HG03097 (cell line): Measurements from ENCODE around the gene CRX.
"Not testable (repeated sequence)": the region's sequence is repeated elsewhere in the genome, so short reads cannot be mapped to it uniquely, and the experiment has no call there.

Experiments used
- ATAC-seq: cut with Tn5 transposase; IDR thresholded peaks from one replicate; pipeline ENCODE4 v1.9.1; 2021; ENCODE audit not compliant: unreplicated experiment, low FRiP score

The CRX gene

GRCh38 chr19:47803148-47803547 lies 18.6 kb upstream of the CRX start:
- ATAC-seq = not testable (repeated sequence)

DNA sequence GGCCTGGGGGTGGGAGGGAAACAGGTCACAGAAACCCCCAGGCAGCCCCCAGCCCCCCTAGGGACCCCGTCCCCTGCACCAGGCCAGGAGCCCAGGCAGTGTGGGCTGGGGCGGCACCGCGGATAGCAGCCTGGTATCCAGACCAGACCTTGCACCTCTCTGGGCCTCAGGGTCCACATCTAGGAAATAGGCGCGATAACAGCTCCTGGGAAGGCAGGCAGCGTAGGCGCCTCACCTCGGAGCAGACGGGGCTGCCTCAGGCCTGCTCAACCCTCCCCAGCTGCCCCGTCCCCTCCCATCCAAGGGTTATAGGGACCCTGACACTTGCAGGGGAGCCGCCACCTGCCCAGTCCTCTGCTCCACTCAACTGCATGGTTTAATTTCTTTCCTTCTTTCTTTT lies 18.1 kb upstream of the CRX start:
- not testable (repeated sequence) for ATAC-seq

DNA sequence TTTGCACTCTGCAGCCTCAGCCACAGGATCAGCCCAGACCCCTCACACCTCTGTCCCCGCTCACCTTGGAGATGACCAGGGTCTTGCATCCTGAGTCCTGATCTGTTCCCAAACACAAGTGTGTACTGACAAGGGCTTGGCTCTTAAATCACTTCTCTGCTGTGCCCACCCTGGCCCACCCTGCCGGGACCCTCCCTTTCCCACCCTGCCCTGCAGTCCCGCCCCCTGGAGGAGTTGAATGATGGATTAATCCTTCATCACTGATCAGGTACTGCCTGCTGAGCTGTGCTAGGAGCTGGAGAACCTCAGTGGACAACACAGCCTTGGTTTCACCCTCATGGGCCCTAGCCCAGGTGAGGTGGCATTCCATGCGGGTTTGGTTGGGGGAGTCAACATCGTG lies 17.3 kb upstream of the CRX start, which contains the start of gene TPRX1:
Gene TPRX1, minus strand, starts transcription at position 101 of the 400 bp plus-strand sequence. Its CDS starts 12 bp downstream, at position 89.
- ATAC-seq = not testable (repeated sequence)

DNA sequence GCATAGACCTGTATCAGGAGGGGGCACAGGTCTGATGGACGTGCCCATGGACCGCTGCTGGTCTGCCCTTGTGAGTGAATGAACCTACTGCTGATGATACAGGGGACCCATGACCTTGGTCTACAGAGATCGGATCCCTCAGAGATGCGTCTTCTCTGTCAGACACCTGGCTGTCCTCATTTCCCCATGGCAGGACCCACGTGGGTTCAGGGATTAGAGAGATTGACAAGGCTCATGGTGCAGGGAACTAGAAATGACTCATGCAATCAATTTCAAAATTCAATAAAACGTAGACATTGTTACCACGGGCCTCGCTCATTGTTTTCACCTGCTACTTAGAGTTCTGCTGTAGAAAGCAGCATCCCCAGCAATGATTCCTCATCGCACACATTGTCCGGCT lies 16.4 kb upstream of the CRX start:
- ATAC-seq = no peak

DNA sequence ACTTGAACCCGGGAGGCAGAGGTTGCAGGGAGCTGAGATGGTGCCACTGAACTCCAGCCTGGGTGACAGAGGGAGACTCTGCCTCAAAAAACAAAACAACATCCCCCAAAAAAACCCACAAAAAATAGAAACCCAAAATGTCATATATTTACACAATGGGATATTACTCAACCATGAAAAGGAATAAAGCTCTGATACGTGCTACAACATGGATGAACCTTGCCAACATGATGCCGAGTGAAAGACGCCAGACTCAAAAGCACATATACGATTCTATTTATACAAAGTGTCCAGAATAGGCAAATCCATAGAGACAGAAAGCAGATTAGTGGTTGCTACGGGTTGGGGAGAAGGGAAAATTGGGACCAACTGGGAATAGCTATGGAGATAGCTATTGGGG lies 15.3 kb upstream of the CRX start:
- ATAC-seq = no peak

- no peak for ATAC-seq
Observed at GRCh38 chr19:47813304-47813994, 8.3 kb upstream of the CRX start.

DNA sequence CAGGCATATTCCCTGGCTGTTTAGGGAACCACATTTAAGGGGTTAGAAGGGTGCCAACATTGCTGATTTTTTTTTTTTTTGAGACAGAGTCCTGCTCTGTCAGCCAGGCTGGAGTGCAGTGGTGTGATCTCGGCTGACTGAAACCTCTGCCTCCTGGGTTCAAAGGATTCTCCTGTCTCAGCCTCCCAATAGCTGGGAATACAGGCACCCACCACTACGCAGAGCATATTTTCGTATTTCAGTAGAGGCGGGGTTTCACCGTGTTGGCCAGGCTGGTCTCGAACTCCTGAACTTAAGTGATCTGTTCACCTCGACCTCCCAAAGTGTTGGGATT lies 7.8 kb upstream of the CRX start:
- ATAC-seq = no peak

- not testable (repeated sequence) for ATAC-seq
Observed at GRCh38 chr19:47816270-47816669, 5.5 kb upstream of the CRX start.

DNA sequence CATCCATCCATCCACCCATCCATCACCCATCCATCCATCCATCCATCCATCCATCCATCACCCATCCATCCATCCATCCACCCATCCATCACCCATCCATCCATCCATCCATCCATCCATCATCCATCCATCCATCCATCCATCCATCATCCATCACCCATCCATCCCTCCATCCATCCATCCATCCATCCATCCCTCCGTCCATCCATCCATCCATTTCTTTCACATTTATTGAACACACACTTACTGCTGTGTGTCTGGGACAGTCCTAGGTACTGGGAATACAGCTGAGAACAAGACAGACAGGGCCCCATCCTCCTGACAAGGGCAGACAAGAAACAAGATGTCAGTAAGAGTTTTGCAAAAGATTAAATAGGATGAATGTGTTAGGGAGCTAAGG lies 3.5 kb upstream of the CRX start:
- not testable (repeated sequence) for ATAC-seq

DNA sequence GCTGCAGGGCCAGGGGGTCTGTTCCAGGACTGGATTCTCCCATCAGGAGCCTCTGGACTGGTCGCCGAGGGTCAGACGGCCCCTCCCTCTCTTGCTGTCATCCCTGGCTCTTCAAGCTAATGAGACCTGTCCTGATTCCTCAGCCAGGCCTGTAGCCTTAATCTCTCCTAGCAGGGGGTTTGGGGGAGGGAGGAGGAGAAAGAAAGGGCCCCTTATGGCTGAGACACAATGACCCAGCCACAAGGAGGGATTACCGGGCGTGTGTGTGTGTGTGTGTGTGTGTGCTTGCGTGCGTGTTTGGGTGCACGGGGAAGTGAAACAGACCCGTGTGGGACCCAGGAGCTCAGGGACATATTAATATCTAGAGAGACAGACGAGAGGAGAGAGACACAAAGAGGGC lies 1.9 kb upstream of the CRX start:
- ATAC-seq = no peak

DNA sequence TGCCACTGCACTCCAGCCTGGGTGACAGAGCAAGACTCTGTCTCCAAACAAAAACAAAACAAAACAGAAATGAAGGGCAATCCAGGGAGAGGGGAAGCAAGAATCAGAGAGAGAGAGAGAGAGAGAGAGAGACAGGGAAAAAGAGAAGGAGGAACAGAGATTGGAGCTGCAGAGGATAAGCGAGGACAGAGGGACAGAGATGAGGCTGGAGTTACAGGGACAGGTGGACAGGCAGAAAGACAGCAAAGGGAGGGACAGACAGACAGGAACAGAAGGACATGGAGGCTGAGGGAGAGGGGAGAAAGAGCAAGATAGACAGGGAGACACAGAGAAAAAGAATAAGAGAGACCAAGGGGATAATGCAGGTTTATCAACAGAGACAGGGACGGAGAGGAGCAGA lies 1.3 kb upstream of the CRX start:
- ATAC-seq = no peak

GRCh38 chr19:47824396-47824795 lies 2.7 kb downstream of the CRX start:
- ATAC-seq = no peak

GRCh38 chr19:47826800-47827199 lies 5.1 kb downstream of the CRX start:
- no peak for ATAC-seq

DNA sequence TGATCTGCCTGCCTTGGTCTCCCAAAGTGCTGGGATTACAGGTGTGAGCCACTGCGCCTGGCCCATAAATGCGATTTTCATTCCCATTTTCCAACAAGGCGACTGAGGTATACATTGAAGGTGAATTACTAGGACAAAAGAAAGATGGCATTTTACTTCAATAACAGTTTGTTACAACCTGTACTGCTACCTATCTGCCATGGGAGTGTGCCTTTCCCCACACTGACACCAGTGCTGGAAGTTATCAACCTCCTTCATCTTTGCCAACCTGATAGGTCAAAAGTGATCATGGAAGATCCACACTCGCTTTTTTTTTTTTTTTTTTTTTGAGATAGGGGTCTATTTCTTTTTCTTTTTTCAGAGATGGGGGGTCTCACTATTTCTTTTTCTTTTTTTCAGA lies 11.0 kb downstream of the CRX start:
- ATAC-seq = no peak

DNA sequence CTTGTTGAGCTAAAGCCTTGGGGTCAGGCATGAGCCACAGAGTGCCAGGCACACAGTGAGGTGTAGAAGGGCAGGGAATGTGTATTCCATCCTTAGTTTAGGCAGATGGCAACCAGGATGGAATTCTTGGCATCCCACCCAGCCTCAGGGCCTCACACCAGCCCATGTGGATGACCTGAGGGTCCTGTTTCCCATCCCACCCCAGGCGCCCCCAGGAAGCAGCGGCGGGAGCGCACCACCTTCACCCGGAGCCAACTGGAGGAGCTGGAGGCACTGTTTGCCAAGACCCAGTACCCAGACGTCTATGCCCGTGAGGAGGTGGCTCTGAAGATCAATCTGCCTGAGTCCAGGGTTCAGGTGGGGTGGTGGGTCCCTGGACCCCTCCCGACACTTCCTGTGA lies 14.3 kb downstream of the CRX start:
- ATAC-seq = no peak

GRCh38 chr19:47839411-47839810 lies 17.7 kb downstream of the CRX start:
- no peak for ATAC-seq

DNA sequence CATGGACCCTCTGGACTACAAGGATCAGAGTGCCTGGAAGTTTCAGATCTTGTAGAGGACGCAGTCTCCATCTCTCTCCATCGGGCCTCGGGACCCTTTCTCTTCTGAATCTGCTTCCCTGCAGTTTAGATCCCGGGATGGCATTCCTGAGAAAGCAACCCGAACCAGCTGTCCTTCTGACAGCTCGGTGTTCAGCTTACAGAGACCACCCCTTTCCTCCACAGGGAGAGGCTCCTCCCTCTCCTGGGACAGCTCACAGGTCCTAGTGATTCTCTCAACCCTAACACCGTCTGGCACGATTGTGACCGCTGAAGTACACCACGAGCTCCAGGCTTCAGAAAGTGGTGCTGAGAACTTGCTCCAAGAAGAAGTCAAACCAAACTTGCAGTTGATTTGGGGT lies 18.2 kb downstream of the CRX start:
- no peak for ATAC-seq

DNA sequence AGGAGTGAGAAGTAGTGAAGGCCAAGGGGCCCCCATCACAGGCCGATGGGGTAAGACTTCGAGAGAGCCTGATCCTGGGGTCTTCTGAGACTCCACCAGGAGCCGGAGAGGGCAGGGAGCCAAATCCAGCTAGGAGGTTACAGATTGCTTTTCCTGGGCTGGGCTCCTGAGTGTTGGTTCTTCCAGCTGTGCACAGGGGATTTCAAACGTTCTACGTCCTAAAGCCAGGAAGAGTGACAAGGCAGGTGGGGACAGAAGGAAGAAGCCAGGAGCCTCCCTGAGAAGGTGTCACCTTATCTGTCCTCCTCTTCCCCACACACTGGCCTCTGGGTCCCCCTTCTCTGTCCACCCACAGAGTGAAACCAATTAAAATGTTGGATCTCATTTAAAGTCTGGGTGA lies 21.2 kb downstream of the CRX start:
- no peak for ATAC-seq

DNA sequence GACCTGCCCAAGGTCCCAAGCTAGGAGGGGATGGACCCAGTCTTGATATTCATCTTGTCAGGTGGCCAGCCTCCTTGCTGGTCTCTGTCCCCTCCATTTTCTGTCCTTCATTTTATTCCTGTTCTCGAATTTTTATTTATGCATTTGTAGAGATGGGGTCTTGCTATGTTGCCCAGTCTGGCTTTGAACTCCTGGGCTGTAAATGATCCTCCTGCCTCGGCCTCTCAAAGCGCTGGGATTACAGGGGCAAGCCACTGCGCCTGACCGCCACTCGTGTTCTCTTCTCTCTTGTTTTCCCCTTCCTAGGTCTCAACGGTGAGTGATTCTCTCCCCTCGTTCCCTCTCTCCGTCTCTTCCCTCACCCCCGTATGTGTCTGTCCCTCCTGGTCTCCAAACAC lies 26.7 kb downstream of the CRX start:
- no peak for ATAC-seq

- ATAC-seq = no peak
Observed at GRCh38 chr19:47848823-47849473, 27.2 kb downstream of the CRX start.

DNA sequence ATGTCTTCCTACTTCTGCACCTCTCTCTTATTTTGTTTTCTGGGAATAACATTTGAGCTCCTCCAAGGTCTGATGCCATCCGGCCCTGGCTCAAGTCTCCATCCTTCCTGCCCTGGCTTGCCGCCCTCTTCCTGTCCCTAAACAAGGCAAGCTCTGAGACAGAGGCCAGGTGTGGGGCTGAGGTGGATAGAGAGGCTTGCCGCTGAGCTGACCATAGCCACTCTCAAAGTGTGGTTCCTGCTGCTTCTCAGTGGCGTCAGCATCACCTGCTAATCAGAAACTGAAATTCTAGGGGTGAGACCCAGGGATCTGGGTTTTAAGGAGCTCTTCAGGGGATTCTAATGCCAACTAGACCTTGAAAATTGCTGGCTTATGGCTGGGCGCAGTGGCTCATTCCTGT lies 31.3 kb downstream of the CRX start:
- ATAC-seq = no peak

- no peak for ATAC-seq
Observed at GRCh38 chr19:47854459-47854858, 32.7 kb downstream of the CRX start.

GRCh38 chr19:47858231-47858630 lies 36.5 kb downstream of the CRX start:
- not testable (repeated sequence) for ATAC-seq
